HG03095 (cell line): ENCODE measurements around the gene GALNT9.
"Not testable (repeated sequence)": the region's sequence is repeated elsewhere in the genome, so short reads cannot be mapped to it uniquely, and the experiment has no call there.

Experiments used
- ATAC-seq: cut with Tn5 transposase; IDR thresholded peaks from one replicate; pipeline ENCODE4 v1.9.1; 2021; ENCODE audit warnings: moderate library complexity; ENCODE audit not compliant: unreplicated experiment

Gene GALNT9

GRCh38 chr12:132267873-132268272 is 61.5 kb downstream of the GALNT9 start:
- ATAC-seq: no peak

- no peak for ATAC-seq
Measured at GRCh38 chr12:132266802-132267201, 62.6 kb downstream of the GALNT9 start.

GRCh38 chr12:132266370-132266769 is 63.0 kb downstream of the GALNT9 start:
- no peak for ATAC-seq

- ATAC-seq: not testable (repeated sequence)
Measured at GRCh38 chr12:132265822-132266221, 63.6 kb downstream of the GALNT9 start.

- no peak for ATAC-seq
Measured at GRCh38 chr12:132265056-132265800, 64.2 kb downstream of the GALNT9 start.

GRCh38 chr12:132264086-132265010 is 65.0 kb downstream of the GALNT9 start:
- no peak for ATAC-seq

- no peak for ATAC-seq
Measured at GRCh38 chr12:132263451-132264049, 65.8 kb downstream of the GALNT9 start.

- no peak for ATAC-seq
Measured at GRCh38 chr12:132263061-132263360, 66.4 kb downstream of the GALNT9 start.

GRCh38 chr12:132262256-132263060 is 66.9 kb downstream of the GALNT9 start:
- no peak for ATAC-seq

- ATAC-seq: no peak
Measured at GRCh38 chr12:132261328-132262138, 67.9 kb downstream of the GALNT9 start.

- ATAC-seq: no peak
Measured at GRCh38 chr12:132260721-132261120, 68.7 kb downstream of the GALNT9 start.

GRCh38 chr12:132259872-132260695 is 69.3 kb downstream of the GALNT9 start:
- no peak for ATAC-seq

GRCh38 chr12:132259364-132259871 is 70.0 kb downstream of the GALNT9 start:
- ATAC-seq: no peak

GRCh38 chr12:132258543-132258942 is 70.8 kb downstream of the GALNT9 start:
- ATAC-seq: no peak

GRCh38 chr12:132257955-132258490 is 71.4 kb downstream of the GALNT9 start:
- ATAC-seq: no peak

- no peak for ATAC-seq
Measured at GRCh38 chr12:132257206-132257954, 72.0 kb downstream of the GALNT9 start.

GRCh38 chr12:132256646-132257045 is 72.7 kb downstream of the GALNT9 start:
- ATAC-seq: no peak

- ATAC-seq: no peak
Measured at GRCh38 chr12:132255642-132256041, 73.7 kb downstream of the GALNT9 start.
